ENCODE measurements around the gene TMEM161B. TPM values are rescaled to one million over a fixed set of nuclear protein-coding genes. Genes with fewer than 3 reads are reported as not detected.

TMEM161B gene
- total RNA-seq (ENCODE audit: low replicate concordance): 10.4 and 17.8 TPM in 2 replicates

- H3K4me3 ChIP-seq (ENCODE audit: low read depth, low read length): peak within 1 kb of the TSS; percentile 99
- DNase-seq (ENCODE audit: low read depth): peak; percentile 81
- TF ChIP-seq CTCF (IDR thresholded peaks at IDR 0.05; ENCODE audit: insufficient read depth, low read length): no peak
These were observed at the start of gene TMEM161B for GRCh38 chr5:88268385-88269184. TMEM161B (minus strand) TSS chr5:88268845; CDS start chr5:88268723, 122 bp downstream.

- H3K4me3 ChIP-seq (ENCODE audit: low read depth, low read length): no peak overlapping the region
- DNase-seq (ENCODE audit: low read depth): no peak
- TF ChIP-seq CTCF (IDR thresholded peaks at IDR 0.05; ENCODE audit: insufficient read depth, low read length): no peak
These were observed 35.7 kb upstream of the TMEM161B start for GRCh38 chr5:88304356-88304755.

- TF ChIP-seq CTCF (IDR thresholded peaks at IDR 0.05; ENCODE audit: insufficient read depth, low read length): no peak
- DNase-seq (ENCODE audit: low read depth): peak; percentile 42
These were observed 29.8 kb upstream of the TMEM161B start for GRCh38 chr5:88298425-88298824.

GRCh38 chr5:88290801-88291200 lies 22.2 kb upstream of the TMEM161B start:
- no peak for TF ChIP-seq CTCF (IDR thresholded peaks at IDR 0.05; ENCODE audit: insufficient read depth, low read length)
- peak; percentile 22 for DNase-seq (ENCODE audit: low read depth)
- no peak overlapping the region for H3K4me3 ChIP-seq (ENCODE audit: low read depth, low read length)

More at GRCh38 chr5:88298425-88298824, 29.8 kb upstream of the TMEM161B start:
- no peak overlapping the region for H3K4me3 ChIP-seq (ENCODE audit: low read depth, low read length)

GRCh38 chr5:88288528-88289197 lies 20.0 kb upstream of the TMEM161B start:
- no peak for TF ChIP-seq CTCF (IDR thresholded peaks at IDR 0.05; ENCODE audit: insufficient read depth, low read length)
- no peak for DNase-seq (ENCODE audit: low read depth)
- H3K4me3 ChIP-seq (ENCODE audit: low read depth, low read length): no peak overlapping the region

GRCh38 chr5:88287846-88288527 lies 19.3 kb upstream of the TMEM161B start:
- H3K4me3 ChIP-seq (ENCODE audit: low read depth, low read length): no peak overlapping the region
- no peak for TF ChIP-seq CTCF (IDR thresholded peaks at IDR 0.05; ENCODE audit: insufficient read depth, low read length)
- no peak for DNase-seq (ENCODE audit: low read depth)
